ENCODE measurements around the gene TEAD4.

The TEAD4 gene

DNA sequence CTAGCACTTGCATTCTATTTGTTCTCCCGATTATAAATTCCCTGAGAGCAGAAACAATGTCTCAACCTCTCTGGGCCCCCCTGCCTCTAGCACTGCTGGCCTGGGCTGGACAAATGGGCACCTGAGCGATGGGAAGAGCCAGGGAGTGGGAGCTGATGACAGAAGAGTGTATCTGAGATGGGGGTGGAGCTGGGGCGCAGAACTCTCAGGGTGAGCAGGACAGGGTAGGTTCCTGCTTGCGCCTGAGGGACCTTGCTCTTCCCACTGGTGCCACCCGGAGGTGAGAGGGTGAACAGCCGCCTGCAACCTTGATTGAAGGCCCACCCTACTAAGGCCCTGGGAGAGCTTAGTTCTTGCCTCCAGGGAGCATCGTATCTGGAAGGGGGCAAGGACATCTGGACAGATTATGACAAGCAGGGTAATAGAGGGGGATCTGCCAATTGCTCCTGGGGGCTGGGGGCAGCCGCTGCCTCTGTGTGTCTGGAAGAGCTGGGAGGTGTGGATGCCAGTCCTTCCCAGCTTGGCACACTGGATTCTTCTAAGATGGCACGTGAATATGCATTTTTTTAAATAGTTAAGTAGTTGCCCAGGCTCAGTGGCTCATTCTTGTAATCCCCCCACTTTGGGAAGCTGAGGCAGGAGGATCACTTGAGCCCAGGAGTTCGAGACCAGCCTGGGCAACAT is 75.0 kb downstream of the TEAD4 start:
- peak in 1 of 2 donors; percentile 5 for DNase-seq

DNA sequence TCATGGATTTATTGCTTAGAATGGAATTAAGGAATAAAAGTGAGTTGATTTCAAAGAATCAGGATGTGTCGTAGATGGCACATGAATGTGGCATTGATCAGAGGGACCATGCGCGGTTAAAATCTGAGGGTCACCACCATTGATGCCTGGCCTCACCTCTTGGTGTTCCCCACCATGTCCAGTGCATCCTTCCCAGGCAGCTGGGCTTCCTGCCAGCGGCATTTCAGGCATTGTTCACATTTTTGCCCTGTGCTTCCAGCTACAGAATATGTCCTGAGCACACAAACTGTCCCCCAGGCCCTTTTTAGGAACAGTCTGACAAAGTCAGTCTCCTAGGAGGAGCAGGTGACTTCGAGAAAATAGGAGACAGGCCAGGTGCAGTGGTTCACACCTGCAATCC is 76.0 kb downstream of the TEAD4 start:
- DNase-seq, result no peak

DNA sequence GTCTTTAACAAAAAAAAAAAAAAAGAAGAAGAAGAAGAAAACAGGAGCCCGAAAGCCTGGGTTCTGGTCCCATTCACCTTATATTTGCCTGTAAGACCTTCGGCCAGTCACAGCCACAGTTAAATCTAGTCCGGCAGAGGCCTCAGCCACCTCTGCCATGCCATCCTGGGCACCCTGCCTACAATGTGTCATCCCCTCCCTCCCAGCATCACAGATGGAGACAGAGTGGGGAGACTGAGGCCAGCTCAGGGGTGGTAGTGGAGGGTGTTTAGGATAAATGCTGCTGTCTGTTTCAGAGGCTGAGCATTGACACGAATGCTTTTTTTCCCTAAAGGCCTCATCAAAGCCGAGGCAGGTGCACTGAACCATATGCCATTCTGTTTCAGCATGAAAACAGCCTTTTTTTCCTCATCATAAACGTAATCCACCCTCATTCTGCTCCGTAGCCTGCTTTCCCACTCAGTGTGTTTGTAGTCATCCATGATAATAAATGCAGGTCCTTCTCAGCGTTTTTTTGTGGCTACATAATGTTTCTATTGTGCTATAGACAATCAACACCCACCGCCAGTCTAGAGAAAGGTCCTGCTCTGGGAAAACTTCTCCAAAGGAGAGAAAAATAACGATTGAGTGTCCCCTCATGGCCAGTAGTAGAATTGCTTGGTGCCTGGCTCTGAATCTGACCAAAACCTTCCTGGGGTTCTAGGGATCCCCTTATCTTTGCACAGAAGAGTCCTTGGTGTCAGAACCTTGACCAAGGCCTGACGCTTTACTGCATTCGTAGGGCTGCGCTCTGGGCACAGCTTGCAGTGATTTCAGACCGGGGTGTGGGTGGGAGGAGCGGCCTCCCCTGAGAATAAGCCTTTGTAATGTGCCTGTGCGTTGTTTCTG is 76.9 kb downstream of the TEAD4 start:
- no peak for DNase-seq

DNA sequence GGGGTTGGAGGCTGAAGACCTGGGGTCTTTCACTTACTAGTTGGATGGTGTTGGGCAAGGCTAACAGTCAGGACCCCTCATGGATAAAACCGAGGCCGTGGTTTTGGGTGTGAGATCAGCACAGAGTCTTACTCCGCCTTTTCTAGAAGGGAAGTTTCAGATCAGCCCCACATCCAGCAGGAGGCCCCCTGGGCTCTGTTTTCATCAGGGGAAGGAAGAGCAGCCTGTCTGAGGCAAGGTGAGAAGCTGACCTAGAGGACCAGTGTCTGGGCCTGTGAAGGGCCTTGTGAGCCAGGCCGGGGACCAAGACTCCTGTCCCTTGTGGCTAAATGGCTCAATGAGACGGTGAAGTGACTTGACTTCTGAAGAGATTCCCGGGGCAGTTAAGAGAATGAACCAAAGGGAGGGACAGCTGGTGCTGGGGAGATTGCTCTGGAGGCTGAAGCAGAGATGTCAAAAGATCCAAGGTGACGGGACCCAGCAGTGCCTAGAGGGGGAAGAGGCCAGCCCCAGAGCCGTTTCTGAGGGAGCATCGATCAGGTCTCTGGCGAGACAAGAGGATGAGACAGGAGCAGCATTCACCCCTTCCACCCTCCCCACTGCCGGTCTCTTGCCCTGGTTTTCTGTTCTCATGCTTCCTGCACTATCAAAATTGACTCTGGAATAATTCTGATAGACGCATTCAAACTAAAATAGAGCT is 77.9 kb downstream of the TEAD4 start:
- no peak for DNase-seq

DNA sequence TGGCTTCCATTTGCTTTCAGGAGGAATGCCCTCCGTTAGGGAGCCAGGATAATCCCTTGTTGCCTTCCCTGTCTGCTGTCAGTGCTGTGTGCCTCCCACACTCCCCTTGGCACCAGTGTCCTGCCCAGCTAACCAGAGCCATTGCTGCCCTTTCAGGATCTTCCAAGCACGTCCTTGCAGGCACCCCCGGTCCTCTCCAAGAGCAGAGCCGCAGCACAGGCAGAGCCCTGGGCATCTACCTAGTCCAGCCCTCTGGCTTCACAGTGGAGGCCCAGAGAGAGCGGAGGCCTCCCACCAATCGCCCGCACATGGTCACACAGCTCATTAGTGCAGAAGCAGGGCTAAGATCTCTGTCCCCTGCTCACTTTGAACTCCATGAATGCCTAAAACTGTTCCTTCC is 79.0 kb downstream of the TEAD4 start:
- DNase-seq, result no peak

DNA sequence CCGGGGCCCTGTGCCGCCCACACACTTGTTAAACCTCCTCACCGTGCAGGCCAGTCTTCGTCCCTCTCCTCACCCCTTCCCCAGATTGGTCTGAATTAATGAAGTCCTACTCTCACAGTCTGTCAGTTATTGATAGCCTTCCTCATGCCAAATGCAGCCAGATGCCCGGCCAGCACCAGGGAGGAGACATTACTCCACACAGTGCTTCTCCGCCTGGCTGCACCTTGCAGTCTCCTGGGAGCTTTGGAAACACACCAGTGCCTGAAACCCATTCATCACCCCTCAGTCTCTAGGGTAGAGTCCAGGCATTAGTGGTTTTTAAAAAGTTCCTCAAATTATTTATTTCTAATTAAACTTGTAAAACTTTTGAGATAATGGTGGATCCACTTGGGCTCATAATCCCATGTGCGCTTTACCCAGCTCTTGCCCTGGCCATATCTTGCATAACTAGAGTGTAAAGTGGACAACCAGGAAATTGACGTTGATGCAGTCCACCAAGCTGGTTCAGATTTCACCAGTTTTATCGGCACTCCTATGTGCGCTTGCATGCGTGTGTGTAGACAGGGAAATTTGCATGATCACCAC is 79.8 kb downstream of the TEAD4 start:
- no peak for DNase-seq

DNA sequence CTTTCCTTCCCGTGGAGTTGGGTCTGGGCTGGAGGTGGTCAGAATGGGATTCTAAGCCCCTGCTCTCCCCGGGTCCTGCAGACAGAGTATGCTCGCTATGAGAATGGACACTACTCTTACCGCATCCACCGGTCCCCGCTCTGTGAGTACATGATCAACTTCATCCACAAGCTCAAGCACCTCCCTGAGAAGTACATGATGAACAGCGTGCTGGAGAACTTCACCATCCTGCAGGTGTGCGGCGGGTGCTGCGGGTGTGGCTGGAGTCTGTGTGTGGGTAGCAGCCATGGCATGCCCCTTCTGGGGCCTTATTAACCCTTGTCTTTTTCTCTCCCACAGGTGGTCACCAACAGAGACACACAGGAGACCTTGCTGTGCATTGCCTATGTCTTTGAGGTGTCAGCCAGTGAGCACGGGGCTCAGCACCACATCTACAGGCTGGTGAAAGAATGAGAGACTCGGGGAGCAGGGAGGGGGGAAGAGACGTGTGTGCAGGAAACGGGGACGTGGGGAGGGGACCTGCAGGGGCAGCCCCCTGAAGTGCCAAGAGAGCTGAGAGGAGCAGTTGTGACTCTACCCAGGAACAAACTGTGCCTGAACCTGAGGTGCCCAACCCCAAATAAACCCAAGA is 80.9 kb downstream of the TEAD4 start:
- no peak for DNase-seq

DNA sequence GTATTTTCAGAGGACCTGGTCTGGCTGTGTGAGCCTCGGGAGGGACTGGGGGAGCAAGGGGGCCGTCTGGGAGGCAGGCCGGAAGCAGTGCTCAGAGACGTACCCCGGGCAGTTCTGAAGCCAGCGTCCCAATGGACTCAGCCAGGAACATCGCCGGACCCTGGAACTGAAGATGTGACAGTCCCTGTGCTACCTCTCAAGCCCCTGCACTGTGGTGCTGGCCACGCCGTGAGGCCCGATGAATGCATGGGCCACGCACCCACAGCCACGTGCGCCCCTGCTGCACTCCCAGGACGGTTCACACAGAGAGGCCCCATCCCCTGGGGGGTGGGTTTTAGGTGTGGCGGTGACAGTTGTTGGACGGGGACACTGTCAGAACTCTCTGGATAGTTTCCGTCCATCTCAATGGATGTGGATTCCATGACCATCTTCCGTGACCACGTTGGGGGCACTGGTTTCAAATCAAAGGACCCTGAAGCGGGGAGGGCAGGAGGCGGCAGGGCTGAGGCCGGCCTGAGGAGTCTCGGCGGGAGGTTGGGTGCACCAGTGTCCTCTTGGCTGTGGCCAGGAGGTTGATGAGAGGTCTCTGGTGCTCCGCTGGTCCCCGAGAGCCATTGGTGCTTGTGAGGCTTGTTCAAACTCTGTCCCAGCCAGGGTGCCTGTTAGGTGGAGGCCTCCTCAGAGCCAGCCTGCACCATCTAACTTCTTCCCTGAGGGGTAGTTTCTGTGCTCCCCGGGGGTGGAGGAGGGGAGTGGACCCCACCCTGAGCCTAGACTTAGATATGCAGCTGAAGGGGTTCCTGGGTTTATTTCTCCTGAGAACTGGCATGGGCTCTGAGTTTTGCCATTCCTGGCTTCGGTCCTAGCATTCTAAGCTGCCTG is 81.7 kb downstream of the TEAD4 start:
- DNase-seq, result no peak

DNA sequence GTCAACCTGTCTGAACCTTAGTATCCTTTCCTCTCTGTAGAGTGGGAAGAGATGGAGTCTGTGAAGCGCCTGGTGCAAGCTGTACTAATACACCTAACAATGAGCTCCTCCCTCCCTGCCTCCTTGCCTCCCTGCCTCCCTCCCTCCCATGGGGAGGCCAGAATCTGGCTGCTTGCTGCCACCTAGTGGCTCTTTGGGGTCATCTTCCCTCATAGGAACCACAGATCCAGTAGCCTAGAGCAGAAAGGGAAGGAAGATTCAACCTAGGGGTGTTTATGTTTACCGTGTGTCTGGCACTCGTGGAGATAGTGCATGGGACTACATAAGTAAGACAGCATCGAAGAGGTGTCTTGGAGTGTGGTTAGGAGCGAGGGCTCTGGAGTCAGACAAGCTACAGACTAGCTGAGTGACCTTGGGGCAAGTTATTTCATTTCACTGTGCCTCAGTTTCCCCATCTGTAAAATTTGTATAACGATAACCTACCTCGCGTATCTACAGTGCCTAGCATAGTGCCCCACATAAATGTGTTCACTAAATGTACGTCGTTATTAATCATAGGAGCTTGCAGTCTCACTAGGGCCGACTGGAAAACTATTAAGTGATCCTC is 82.5 kb downstream of the TEAD4 start:
- peak; percentile 51 to 57 for DNase-seq

DNA sequence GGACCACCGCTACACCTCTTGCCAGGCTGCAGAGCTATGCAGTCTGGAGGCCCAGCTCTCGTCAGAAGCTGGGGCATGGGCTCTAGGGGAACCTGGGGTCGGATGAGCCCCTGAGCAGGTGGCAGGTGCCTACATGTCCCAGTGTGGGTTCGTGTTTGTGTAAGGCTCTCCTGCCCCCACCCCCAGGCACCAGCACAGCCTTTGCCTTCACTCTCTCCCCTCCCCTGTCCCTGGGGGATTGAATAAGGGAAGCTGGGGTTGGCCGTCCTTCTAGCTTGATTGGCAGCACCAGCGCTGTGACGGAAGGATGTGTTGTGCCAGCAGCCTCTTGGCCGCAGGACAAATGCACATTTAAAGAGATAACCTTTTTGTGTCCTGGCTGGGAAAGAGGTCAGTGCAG is 83.2 kb downstream of the TEAD4 start:
- peak in 1 of 2 donors; percentile 73 for DNase-seq

DNA sequence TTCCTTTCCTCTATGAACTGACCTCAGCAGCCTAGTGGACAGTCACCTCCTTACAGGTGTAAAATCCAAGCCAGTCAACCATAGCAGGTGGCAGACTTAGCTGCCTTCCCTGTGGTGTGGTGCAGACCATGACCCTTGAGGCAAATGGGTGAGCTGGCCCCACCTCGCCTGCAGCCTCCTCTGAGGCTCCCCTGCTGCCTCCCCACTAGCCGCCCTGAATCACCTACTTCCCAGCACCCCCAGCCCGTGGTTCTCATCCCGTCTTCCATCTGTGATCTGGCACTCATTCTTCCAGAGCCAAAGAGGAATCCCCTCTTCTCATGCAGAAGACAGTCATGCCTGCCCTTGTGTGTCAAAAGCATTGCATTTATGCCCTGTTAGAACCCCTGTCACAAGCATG is 83.6 kb downstream of the TEAD4 start:
- DNase-seq, result no peak

DNA sequence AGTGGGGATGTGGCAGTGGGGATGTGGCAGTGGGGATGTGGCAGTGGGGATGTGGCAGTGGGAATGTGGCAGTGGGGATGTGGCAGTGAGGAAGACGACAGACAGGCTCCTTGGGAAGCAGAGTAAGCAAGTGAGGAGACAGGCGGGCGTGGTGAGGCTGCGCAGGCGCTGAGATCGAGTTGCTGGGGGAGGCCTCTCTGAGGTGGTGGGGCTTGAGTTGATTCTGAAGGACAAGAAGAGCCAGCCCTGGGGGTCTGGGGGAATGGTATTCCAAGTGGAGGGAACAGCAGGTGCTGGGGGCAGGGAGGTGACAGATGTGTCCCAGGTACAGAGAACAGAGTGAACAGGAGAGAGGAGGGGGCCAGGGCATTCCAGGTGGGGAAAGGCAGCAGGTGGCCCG is 84.2 kb downstream of the TEAD4 start:
- DNase-seq, result no peak

DNA sequence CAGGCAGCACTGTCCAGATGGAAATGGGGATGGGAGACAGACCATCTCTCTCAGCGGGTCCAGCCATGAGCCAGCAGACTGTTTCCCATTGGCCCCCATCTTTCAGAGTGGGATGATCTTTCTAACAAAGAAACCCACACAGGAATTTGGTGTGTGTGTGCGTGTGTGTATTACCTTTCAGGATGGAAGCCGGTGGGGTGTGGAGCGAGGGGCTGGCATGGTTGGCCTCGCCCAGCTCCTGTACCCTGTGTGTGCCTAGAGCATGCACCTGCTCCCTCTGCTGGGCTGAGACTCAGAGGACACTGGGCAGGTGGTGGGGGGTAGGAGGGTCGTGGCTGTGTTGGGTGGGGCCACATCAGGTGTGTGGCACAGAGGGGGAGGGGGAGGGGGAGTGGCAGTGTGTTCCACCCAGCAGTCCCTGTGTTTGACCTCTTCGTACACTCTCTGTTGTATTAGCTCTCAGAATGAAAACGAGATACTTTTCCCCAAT is 85.0 kb downstream of the TEAD4 start:
- no peak for DNase-seq

DNA sequence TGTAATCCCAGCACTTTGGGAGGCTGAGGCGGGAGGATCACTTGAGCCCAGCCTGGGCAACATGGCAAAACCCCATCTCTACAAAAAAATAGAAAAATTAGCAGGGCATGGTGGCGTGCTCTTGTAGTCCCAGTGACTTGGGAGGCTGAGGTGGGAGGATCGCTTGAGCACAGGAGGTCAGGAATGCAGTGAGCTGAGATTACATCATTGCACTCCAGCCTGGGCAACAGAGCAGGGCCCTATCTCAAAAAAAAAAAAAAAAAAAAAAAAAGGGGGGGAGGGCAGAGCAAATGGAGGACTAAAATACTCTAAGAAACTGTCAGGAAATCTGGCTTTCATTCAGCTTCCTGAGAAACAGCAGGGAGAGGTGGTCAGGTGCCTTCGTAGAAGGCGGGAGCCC is 86.3 kb downstream of the TEAD4 start:
- DNase-seq, result no peak

DNA sequence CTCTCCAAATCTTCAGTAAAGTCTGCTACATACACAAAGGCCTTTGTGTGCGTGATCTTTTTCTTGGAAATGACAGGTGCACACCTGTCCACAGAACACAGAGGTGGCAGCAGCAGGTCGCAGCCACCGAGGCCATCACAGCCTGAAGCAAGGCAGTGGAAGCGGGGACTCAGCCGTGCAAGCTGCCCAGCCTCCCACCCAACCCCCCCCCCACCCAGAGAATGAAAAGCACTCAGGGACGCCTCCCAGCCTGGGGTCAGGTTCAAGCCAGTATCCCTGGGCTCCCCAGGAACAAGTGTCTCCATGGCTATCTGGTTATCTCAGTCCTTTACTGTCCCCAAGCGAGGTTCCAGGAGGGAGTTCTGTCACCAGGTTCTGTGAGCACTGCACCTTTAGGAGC is 86.8 kb downstream of the TEAD4 start:
- DNase-seq, result no peak

DNA sequence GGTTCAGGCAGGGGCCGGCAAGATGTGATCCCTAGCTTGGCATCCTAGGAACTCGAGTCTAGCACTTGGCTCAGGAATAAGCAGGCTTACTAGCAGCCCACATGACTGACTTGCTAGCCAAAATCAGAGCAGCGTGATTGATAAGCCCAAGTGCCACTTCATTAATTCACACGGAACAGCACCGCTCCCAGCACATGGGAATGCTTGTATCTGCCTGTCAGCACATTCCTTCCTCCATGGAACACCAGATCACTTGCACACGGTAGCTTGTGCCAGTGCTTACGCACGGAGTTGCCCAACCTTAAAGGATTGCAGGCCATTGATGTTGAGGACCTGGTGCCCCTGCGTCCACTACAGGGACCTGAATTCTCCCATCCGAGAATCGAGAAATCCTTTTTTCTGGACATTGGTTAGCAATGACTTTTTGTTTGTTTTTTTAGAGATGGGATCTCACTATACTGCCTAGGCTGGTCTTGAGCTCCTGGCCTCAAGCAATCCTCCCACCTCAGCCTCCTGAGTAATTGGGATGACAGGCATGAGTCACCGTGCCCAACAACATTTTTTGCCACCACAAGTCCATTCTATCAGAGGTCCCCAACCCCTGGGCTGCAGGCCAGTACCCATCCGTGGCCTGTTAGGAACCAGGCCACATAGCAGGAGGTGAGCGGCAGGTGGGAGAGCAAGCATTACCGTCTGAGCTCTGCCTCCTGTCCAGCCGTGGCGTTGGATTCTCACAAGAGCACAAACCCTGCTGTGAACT is 87.4 kb downstream of the TEAD4 start:
- no peak for DNase-seq

DNA sequence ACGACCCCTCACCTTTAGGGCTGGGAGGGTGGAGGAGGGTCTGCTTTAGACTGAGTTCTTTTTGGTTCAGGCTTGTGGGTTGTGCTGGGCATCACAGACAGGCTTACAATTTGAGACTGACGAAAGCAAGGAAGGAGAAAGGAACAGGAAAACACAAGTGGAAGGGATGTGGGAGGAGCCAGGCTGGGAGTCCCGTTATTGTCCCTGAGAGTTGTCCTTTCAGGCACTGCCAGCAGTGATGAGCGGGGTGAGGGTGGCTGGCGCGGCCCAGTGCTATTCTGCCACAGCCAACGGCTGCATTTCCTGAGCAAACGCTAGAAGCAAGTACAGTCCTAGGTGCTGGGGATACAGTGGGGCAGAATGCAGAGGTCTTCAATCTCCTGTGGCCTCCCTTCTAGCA is 88.8 kb downstream of the TEAD4 start:
- DNase-seq, result no peak

DNA sequence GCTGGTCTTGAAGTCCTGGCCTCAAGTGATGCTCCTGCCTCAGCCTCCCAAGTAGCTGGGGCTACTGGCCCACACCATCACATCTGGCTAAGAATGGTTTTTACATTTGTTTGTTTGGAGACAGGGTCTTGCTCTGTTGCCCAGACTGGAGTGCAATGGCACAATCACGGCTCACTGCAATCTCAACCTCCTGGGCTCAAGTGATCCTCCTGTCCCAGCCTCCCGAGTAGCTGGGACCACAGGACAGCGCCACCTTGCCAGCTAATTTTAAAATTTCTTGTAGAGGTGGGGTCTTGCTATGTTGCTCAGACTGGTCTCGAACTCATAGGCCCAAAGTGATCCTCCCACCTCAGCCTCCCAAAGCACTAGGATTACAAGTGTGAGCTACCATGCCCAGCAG is 89.3 kb downstream of the TEAD4 start:
- DNase-seq, result no peak

DNA sequence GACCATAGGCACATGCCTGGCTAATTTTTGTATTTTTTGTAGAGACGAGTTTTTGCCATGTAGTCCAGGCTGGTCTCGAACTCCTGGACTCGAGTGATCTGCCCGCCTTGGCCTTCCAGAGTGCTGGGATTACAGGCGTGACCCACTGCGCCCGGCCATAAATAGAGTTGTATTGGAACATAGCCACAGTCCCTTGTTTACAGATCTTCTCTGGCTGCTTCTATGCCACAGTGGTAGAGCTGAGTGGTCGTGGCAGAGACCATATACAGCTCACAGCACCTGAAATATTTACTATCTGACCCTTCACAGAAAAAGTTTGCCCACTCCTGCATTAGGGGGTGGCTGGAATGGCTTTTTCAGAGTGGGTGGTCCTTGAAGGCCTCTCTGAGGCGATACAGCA is 90.0 kb downstream of the TEAD4 start:
- DNase-seq, result no peak

DNA sequence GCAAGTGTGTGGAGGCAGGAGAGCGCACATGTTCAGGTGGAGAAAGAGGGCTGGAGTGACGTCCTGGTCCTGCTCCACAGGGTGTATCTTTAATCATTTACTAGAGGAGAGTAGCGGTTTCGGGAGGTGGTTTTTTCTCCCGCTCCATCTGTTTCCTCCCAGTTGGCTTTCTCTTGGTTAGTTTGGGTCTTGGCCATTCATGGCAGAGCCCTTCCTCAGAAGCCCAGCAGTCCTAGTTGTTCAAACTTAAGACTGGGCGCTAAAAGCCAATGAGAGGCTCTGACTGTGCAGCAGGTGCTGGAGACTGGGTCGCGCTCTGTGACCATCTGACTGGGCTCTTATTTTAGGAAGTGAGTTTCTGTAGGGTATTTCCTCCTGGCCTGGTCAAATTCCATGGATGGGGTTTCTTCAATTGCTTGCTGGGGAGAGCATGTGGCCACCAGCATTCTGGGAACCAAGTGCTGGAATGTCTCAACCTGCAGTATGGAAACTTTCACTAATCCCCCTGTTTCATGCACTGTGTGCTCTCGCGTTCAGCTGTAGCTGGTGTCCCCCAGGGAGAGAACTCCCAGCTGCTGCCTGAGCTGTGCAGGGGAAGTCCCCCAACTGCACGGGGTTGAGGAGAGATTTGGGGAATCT is 90.5 kb downstream of the TEAD4 start:
- DNase-seq, result no peak

Measured in CD4-positive, alpha-beta T cell treated with Interleukin-4 for 1 hour (primary cell).